Measurements from ENCODE around the gene ZNF367.

Gene ZNF367

DNA sequence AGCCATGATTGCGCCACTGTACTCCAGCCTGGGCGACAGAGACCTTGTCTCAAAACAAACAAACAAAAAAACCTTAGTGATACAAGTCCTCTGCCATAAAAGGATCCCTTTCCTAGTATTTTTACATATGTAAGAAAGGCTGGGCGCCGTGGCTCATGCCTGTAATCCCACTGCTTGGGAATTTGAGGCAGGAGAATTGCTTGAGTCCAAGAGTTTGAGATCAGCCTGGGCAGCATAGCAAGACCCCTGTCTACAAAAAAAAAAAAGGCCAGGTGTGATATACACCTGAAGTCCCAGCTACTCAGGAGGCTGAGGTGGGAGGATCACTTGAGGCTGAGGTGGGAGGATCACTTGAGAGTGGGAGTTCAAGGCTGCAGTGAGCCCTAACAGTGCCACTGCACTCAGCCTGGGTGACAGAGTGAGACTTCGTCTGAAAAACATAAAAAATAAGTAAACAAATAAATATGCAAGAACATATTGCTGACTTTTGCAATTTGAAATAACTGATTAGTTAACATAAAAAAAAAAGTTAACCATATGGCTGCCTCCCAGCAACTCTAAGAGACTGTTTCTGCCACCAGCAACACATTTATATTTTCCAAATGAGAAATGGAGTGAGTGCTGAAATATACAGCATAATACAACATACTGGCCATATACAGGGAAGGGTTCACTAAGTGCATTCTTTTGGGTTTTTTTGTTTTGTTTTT is 6.9 kb downstream of the ZNF367 start:
- DNase-seq (ENCODE audit: low spot score): no peak
- TF ChIP-seq, protein P1, sequence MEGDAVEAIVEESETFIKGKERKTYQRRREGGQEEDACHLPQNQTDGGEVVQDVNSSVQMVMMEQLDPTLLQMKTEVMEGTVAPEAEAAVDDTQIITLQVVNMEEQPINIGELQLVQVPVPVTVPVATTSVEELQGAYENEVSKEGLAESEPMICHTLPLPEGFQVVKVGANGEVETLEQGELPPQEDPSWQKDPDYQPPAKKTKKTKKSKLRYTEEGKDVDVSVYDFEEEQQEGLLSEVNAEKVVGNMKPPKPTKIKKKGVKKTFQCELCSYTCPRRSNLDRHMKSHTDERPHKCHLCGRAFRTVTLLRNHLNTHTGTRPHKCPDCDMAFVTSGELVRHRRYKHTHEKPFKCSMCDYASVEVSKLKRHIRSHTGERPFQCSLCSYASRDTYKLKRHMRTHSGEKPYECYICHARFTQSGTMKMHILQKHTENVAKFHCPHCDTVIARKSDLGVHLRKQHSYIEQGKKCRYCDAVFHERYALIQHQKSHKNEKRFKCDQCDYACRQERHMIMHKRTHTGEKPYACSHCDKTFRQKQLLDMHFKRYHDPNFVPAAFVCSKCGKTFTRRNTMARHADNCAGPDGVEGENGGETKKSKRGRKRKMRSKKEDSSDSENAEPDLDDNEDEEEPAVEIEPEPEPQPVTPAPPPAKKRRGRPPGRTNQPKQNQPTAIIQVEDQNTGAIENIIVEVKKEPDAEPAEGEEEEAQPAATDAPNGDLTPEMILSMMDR (IDR thresholded peaks at IDR 0.05; ENCODE audit: extremely low read depth, insufficient read depth, missing control alignments): no peak
- in situ Hi-C loops (cut with MboI; ENCODE audit: low pct_unique_long_range_greater_than_20kb, low sequenced_read_pairs, unreplicated experiment): no loop called here

DNA sequence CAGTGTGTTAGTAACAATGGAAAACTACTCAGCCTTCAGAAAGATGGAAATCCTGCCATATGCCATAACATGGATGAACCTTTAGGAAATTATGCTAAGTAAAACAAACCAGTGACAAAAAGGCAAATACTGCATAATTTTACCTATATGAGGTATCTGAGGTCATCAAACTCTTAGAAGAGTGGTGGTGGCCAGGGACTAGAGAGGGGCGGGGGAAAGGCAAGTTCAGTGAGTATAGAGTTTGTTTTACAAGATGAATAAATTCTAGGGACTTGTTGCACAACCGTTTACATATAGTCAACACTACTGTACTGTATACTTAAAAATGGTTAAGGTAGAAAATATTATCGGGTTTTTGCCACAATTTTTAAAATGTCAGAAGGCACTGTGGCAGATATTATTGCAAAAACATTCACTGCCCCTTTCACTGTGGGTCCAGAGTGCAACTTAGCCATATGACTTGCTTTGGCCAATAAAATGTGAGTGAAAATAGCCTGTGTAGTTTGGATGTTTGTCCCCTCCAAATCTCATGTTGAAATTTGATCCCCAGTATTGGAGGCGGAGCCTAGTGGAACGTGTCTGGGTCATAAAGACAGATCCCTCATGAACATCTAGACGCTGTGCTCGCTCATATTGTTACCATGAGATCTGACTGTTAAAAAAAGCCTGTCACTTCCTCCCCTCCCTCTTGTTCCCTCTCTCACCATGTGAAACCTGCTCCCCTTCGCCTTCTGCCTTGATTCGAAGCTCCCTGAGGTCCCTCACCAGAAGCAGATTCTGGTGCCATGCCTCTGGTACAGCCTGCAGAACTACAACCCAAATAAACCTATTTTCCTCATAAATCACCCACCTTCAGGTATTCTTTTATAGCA is 9.5 kb downstream of the ZNF367 start:
- in situ Hi-C loops (cut with MboI; ENCODE audit: low pct_unique_long_range_greater_than_20kb, low sequenced_read_pairs, unreplicated experiment): no loop called here

DNA sequence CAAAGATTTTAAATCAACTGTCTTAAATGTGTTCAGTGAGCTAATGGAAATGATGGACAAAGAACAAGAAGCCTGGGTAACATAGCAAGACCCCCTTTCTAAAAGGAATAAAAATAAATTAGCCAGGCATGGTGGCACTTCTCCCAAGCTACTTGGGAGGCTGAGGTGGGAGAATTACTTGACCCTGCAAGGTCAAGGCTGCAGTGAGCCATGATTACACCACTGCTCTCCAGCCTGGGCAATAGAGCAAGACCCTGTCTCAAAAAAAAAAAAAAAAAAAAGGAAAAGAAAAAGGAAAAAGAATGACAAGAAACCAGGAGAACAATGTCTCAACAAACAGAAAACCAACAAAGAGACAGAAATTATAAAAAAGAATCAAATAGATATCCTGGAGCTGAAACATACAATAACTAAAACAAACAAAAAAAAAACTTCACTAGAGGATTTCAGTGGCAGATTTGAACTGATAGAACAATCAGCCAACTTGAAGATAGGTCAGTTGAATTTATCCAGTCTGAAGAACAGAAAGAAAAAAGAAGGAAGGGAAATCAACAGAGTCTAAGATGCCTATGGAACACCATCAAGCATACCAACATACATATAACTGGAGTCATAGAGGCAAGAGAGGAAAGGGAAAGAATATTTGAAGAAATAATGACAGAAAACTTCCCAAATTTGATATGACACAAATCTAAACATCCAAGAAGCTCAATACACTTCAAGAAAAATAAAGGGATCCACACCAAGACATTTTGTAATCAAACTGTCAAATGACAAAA is 17.8 kb downstream of the ZNF367 start:
- DNase-seq (ENCODE audit: low spot score): no peak
- TF ChIP-seq, protein P1 (IDR thresholded peaks at IDR 0.05; ENCODE audit: extremely low read depth, insufficient read depth, missing control alignments): no peak
- in situ Hi-C loops (cut with MboI; ENCODE audit: low pct_unique_long_range_greater_than_20kb, low sequenced_read_pairs, unreplicated experiment): no loop called here

More for the DNA sequence above, 9.5 kb downstream of the ZNF367 start:
- no peak for DNase-seq (ENCODE audit: low spot score)
- TF ChIP-seq, protein P1 (IDR thresholded peaks at IDR 0.05; ENCODE audit: extremely low read depth, insufficient read depth, missing control alignments): no peak

DNA sequence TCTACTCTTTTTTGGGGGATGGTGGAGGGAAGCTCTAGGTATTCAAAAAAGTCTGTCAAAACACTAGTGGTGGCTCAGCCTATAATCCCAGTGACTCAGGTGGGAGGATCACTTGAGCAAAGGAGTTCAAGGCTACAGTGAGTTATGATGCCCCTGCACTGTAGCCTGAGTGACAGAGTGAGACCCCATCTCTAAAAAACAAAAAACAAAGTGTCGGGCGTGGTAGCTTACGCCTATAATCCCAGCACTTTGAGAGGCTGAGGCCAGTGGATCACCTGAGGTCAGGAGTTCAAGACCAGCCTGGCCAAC is 18.9 kb downstream of the ZNF367 start:
- TF ChIP-seq, protein P1 (IDR thresholded peaks at IDR 0.05; ENCODE audit: extremely low read depth, insufficient read depth, missing control alignments): no peak
- in situ Hi-C loops (cut with MboI; ENCODE audit: low pct_unique_long_range_greater_than_20kb, low sequenced_read_pairs, unreplicated experiment): no loop called here
- DNase-seq (ENCODE audit: low spot score): no peak

DNA sequence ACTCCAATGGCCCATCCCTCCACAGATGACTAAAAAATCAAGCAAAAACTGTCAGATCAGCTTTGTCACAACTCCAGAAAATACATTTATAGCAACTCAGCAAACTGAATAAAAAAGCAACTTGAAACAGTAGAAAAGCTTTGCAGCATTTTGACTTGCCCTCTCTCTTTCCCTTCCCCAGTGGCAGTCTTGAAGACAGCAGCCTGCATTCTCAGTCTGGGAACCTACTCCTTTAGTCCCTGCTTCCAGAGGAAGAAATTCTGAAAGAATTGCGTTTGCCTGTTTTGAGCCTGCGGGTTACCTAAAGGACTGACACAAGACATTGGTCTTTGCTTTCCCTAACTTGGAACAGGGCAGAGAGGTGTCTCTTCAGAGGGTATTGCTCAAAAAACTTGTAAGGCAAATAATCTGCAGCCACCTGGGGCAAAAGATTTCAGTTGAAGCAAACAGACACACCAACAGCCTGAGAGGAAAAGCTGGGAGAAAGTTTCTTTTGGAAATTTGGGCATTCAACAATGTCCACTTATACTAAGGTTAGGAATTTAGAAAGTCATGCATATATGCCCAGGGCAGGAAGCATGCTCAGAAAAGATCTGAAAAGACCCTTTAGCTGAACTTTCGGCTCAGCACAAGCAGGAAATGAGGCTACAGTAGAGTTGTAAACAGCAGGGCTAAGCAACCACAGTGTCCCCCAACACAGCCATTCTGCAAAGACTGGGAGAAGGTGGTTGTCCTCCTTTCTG is 19.4 kb downstream of the ZNF367 start:
- in situ Hi-C loops (cut with MboI; ENCODE audit: low pct_unique_long_range_greater_than_20kb, low sequenced_read_pairs, unreplicated experiment): no loop called here
- DNase-seq (ENCODE audit: low spot score): no peak
- TF ChIP-seq, protein P1 (IDR thresholded peaks at IDR 0.05; ENCODE audit: extremely low read depth, insufficient read depth, missing control alignments): no peak

DNA sequence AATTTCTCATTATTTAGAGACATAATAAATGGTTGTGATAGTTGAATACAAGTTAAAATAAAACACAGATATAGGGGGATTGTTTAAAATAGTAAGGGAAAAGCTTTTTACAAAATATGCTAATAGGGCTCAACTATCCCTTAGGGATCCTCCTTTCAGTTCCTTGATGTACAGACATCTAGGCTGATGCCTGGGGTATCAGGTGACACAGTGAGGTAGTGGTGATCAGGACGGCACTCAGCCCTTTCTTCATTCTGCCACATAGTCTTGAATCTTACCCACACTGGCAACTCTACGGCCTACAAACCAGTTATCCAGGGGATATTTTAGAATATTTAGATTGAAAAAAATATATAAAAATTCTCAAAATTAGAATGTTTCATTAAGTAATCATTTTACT is 22.2 kb downstream of the ZNF367 start:
- no peak for DNase-seq (ENCODE audit: low spot score)
- TF ChIP-seq, protein P1 (IDR thresholded peaks at IDR 0.05; ENCODE audit: extremely low read depth, insufficient read depth, missing control alignments): no peak
- in situ Hi-C loops (cut with MboI; ENCODE audit: low pct_unique_long_range_greater_than_20kb, low sequenced_read_pairs, unreplicated experiment): no loop called here
